ENCODE data around the gene CD84. TPM values are rescaled to one million over a fixed set of nuclear protein-coding genes. Genes with fewer than 3 reads are reported as not detected.
A peak's percentile ranks its signal among the peaks of the same experiment; 100 is the strongest.
"Not testable (repeated sequence)": the region's sequence is repeated elsewhere in the genome, so short reads cannot be mapped to it uniquely, and the experiment has no call there.

CD84 gene
- polyA plus RNA-seq, 12 donors: 0.89 to 4.5 (median 1.3) TPM; not detected in 2

- DNase-seq: no peak
Measured at GRCh38 chr1:160576390-160576789, 2.9 kb downstream of the CD84 start.

- DNase-seq: peak; percentile 16
Measured at GRCh38 chr1:160575112-160575664, 4.1 kb downstream of the CD84 start.

- DNase-seq: no peak
Measured at GRCh38 chr1:160570840-160571239, 8.5 kb downstream of the CD84 start.

- no peak for DNase-seq
Measured at GRCh38 chr1:160569806-160570205, 9.5 kb downstream of the CD84 start.

- no peak for DNase-seq
Measured at GRCh38 chr1:160567858-160568682, 11.2 kb downstream of the CD84 start.

GRCh38 chr1:160567341-160567740, 12.0 kb downstream of the CD84 start:
- DNase-seq: no peak

- DNase-seq: no peak
Measured at GRCh38 chr1:160565564-160565963, 13.7 kb downstream of the CD84 start.

GRCh38 chr1:160563230-160563629, 16.1 kb downstream of the CD84 start:
- DNase-seq: not testable (repeated sequence)

GRCh38 chr1:160562745-160563144, 16.6 kb downstream of the CD84 start:
- not testable (repeated sequence) for DNase-seq

GRCh38 chr1:160560806-160561205, 18.5 kb downstream of the CD84 start:
- DNase-seq: no peak

- no peak for DNase-seq
Measured at GRCh38 chr1:160560045-160560705, 19.1 kb downstream of the CD84 start.

GRCh38 chr1:160559437-160559836, 19.9 kb downstream of the CD84 start:
- DNase-seq: not testable (repeated sequence)

GRCh38 chr1:160558660-160559380, 20.5 kb downstream of the CD84 start:
- DNase-seq: no peak

GRCh38 chr1:160553778-160554177, 25.5 kb downstream of the CD84 start:
- DNase-seq: no peak

- DNase-seq: no peak
Measured at GRCh38 chr1:160552425-160552824, 26.9 kb downstream of the CD84 start.

GRCh38 chr1:160550572-160551034, 28.7 kb downstream of the CD84 start:
- DNase-seq: no peak

- DNase-seq: no peak
Measured at GRCh38 chr1:160549665-160550006, 29.7 kb downstream of the CD84 start.

- no peak for DNase-seq
Measured at GRCh38 chr1:160548960-160549664, 30.2 kb downstream of the CD84 start.

GRCh38 chr1:160548183-160548582, 31.1 kb downstream of the CD84 start:
- DNase-seq: no peak

GRCh38 chr1:160547422-160547821, 31.9 kb downstream of the CD84 start:
- no peak for DNase-seq

GRCh38 chr1:160546942-160547341, 32.4 kb downstream of the CD84 start:
- no peak for DNase-seq

GRCh38 chr1:160544647-160545046, 34.6 kb downstream of the CD84 start:
- DNase-seq: no peak

All from muscle of arm (tissue), 12 donors.